Lung (tissue), 12 donors: ENCODE measurements around the gene RHOT2. TPM values are rescaled to one million over a fixed set of nuclear protein-coding genes. Genes with fewer than 3 reads are reported as not detected.

ENCODE experiments used
- ATAC-seq: fragments of 200-7000 bp; cut with Tn5 transposase; one replicate; pipeline ENCODE4 v1.9.1; 2020; ENCODE audit warnings: moderate number of reproducible peaks; ENCODE audit not compliant: insufficient read depth, low FRiP score
- DNase-seq, 3 donors: peaks; one replicate each; pipeline ENCODE4 v3.0.0-alpha.2; 2013 to 2017
- H3K27ac ChIP-seq, 2 donors: one replicate each; pipeline ENCODE4 v1.5.1; 2013; ENCODE audit warnings: mild to moderate bottlenecking in 2 of 2, moderate library complexity in 2 of 2, control low read depth in 1 of 2, inconsistent platforms in 1 of 2, low read depth in 1 of 2, low read length in 1 of 2
- H3K27me3 ChIP-seq, 3 donors: one replicate each; pipeline ENCODE4 v1.5.1; 2013; ENCODE audit warnings: low read length in 2 of 3; ENCODE audit not compliant: control insufficient read depth in 3 of 3, insufficient read depth in 3 of 3
- H3K36me3 ChIP-seq, 4 donors: one replicate each; pipeline ENCODE4 v1.5.1; 2013; ENCODE audit warnings: low read length in 4 of 4, mild to moderate bottlenecking in 1 of 4, moderate library complexity in 1 of 4; ENCODE audit not compliant: control insufficient read depth in 4 of 4, insufficient read depth in 4 of 4
- H3K4me1 ChIP-seq, 5 donors: one replicate each; pipeline ENCODE4 v1.5.1; 2013; ENCODE audit warnings: low read length in 5 of 5, mild to moderate bottlenecking in 2 of 5, moderate library complexity in 1 of 5; ENCODE audit not compliant: control insufficient read depth in 5 of 5, insufficient read depth in 5 of 5
- H3K4me3 ChIP-seq: one replicate; pipeline ENCODE4 v1.5.1; 2013; ENCODE audit warnings: mild to moderate bottlenecking, control low read depth, moderate library complexity
- H3K9ac ChIP-seq, 2 donors: one replicate each; pipeline ENCODE4 v1.5.1; 2013; ENCODE audit warnings: low read length in 2 of 2, control low read depth in 1 of 2; ENCODE audit not compliant: insufficient read depth in 1 of 2
- H3K9me3 ChIP-seq, 4 donors: one replicate each; pipeline ENCODE4 v1.5.1; 2013; ENCODE audit warnings: low read length in 3 of 4, mild to moderate bottlenecking in 1 of 4, moderate library complexity in 1 of 4; ENCODE audit not compliant: control insufficient read depth in 4 of 4, insufficient read depth in 3 of 4
- CTCF ChIP-seq: IDR thresholded peaks from 2 replicates; pipeline ENCODE4 v1.5.1; 2012; ENCODE audit warnings: mild to moderate bottlenecking; ENCODE audit errors: control extremely low read depth, extremely low read depth
- WGBS, 2 donors: extraction: QIAGEN DNeasy Blood & Tissue Kit; methylation state at CpG; one replicate each; pipeline ENCODE4 v1.1.7; 2013; 5-methylcytosine and 5-hydroxymethylcytosine counted together
- polyA plus RNA-seq, 2 donors: library from polyadenylated mRNA; stranded (reverse); fragments of 200-250 nt; gene quantifications; one replicate each; pipeline ENCODE4 v1.2.1, GENCODE V29; 2013
- total RNA-seq, 2 donors: library from RNA; depleted of rRNA in 1 of 2; stranded (reverse); fragments of >200 nt in 1 of 2; gene quantifications; one replicate each; pipeline ENCODE4 v1.2.1, GENCODE V29; 2014 to 2021
- donor health status: control.
- donor health status: control.
- donor health status: Bipolar disorder and iron deficiency.
- donor health status: healthy.
- donor health status: DM: yes; HTN: yes; CAD: no.

RHOT2 gene
- total and polyA plus RNA-seq, 4 donors, result 40.5 to 121 (median 115) TPM

DNA sequence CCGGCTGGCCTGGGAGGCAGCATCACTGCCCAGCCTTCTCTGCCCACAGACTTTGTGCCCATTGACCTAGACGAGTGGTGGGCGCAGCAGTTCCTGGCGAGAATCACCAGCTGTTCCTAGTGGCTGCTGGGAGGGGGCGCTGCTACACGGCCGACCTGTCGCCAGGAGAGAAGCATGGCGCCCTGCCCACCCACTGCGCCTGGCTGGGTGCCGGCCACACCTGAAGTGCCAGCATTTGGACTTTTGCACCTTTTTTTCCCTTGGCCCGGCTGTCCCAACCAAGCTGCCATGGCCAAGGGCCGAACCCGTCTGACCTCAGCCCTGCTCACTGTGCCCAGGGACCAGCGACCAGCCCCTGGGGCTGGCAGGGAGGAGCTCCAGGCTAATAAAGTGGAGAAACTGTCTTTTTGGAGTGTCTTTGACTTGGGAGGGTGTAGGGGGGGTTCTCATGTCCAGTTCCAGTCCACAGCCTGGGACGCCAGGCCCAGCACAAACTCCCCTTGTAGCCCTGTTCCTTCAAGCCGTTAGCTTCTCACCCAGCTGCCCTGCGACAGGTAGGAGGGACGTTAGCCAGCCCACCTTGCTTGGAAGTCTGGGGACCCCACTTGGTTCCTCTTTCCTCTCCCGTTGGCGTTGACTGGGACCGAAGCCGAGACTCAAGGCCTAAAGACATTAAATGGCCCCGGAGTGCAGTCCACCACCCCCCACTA, 19.7 kb upstream of the RHOT2 start:
- ATAC-seq, result no peak
- no peak for DNase-seq
- Histone ChIP-seq H3K27me3 (peaks cover 0 to 1% (median 0%) of the 10 kb centered on the region in 3 donors), H3K27ac (peak overlapping the region; percentile 83 to 94), H3K9ac (peak overlapping the region; percentile 73 to 78), H3K4me3 (peak overlapping the region; percentile 72), H3K36me3 (peaks cover 0 to 7% (median under 1%) of the 10 kb centered on the region in 4 donors), H3K4me1 (peaks cover 0 to 21% (median 8%) of the 10 kb centered on the region in 5 donors), H3K9me3 (no peaks in the 10 kb centered on the region)
- TF ChIP-seq CTCF, result no peak
- 27 to 32% methylated on average over 24 of the region's 24 CpGs for WGBS, 2 donors

- no peaks in the 10 kb centered on the region for H3K9me3 ChIP-seq
- ATAC-seq, result peak; percentile 89
- no peak for TF ChIP-seq CTCF
- peak within 1 kb of the TSS; percentile 83 to 94 for H3K27ac ChIP-seq
- peak; percentile 91 to 94 (median 91) for DNase-seq
- H3K27me3 ChIP-seq, result no peaks in the 10 kb centered on the region
- peaks cover 0 to 21% (median 8%) of the 10 kb centered on the region in 5 donors for H3K4me1 ChIP-seq
- H3K9ac ChIP-seq, result peak within 1 kb of the TSS; percentile 73 to 78
- peak within 1 kb of the TSS; percentile 72 for H3K4me3 ChIP-seq
- 0 to 1% methylated on average over 70 to 91 of the region's 91 CpGs for WGBS, 2 donors
- H3K36me3 ChIP-seq, result peaks cover 0 to 7% (median 2%) of the 10 kb centered on the region in 4 donors
Measured at GRCh38 chr16:648781-649589, 18.9 kb upstream of the RHOT2 start, which contains the start of gene WDR90. Gene WDR90, plus strand, starts transcription at chr16:649365. Its CDS starts 52 bp downstream, at chr16:649417.

GRCh38 chr16:649631-650030, 18.3 kb upstream of the RHOT2 start:
- Histone ChIP-seq H3K9ac (no peak overlapping the region), H3K27me3 (no peaks in the 10 kb centered on the region), H3K27ac (peak overlapping the region; percentile 83 to 94), H3K36me3 (peaks cover 0 to 7% (median 2%) of the 10 kb centered on the region in 4 donors), H3K9me3 (no peaks in the 10 kb centered on the region), H3K4me3 (peak overlapping the region; percentile 72), H3K4me1 (peaks cover 0 to 19% (median 8%) of the 10 kb centered on the region in 5 donors)
- 1 to 3% methylated on average over 38 to 44 of the region's 44 CpGs for whole genome bisulfite sequencing, 2 donors
- TF ChIP-seq CTCF, result no peak
- ATAC-seq (no peak), DNase-seq (no peak)
